MM.1S (cell line): ENCODE measurements around the gene COMP.
"Not testable (repeated sequence)": the region's sequence is repeated elsewhere in the genome, so short reads cannot be mapped to it uniquely, and the experiment has no call there.

ENCODE experiments used
- CTCF ChIP-seq: fragments of 300-600 bp; sonication (generic); IDR thresholded peaks from 2 replicates; pipeline ENCODE4 v1.5.1; 2016; ENCODE audit warnings: antibody characterized with exemption, low read length, mixed read lengths
- EZH2 ChIP-seq: fragments of 300-600 bp; sonication (generic); optimal IDR thresholded peaks from 2 replicates; pipeline ENCODE3; 2017; ENCODE audit warnings: low read depth, mild to moderate bottlenecking, antibody characterized with exemption, low read length, mixed read lengths

GRCh38 chr19:18816645-18817044 is 25.5 kb upstream of the COMP start:
- not testable (repeated sequence) for TF ChIP-seq CTCF, EZH2
